ENCODE data around the gene NPR2. TPM values are rescaled to one million over a fixed set of nuclear protein-coding genes. Genes with fewer than 3 reads are reported as not detected.
A peak's percentile ranks its signal among the peaks of the same experiment; 100 is the strongest.

Gene NPR2
- total and polyA plus RNA-seq, 2 of the 13 experiments (the other 11 are each of a cell fraction or from before 2014, with no cell fraction given), result 7.4 to 9.4 TPM

- no peak for TF ChIP-seq ZSCAN22 (CRISPR knock-in tag; IDR thresholded peaks at IDR 0.05)
- TF ChIP-seq ZNF770 (CRISPR knock-in tag; IDR thresholded peaks at IDR 0.05), result no peak
- TF ChIP-seq POLR2G (IDR thresholded peaks at IDR 0.05; ENCODE audit: low read depth, low read length), result no peak
- no peak for TF ChIP-seq ZFP1 (CRISPR knock-in tag; IDR thresholded peaks at IDR 0.05)
- TF ChIP-seq ZNF746 (CRISPR knock-in tag; IDR thresholded peaks at IDR 0.05), result no peak
- no peak for TF ChIP-seq TERF1 (CRISPR knock-in tag; IDR thresholded peaks at IDR 0.05)
- no peak for TF ChIP-seq MLLT10 (CRISPR knock-in tag; IDR thresholded peaks at IDR 0.05)
- no peak for TF ChIP-seq ZNF180 (CRISPR knock-in tag; IDR thresholded peaks at IDR 0.05; ENCODE audit: borderline replicate concordance, low read depth)
- TF ChIP-seq ARID4A (CRISPR knock-in tag; IDR thresholded peaks at IDR 0.05; ENCODE audit: borderline replicate concordance), result no peak
- no peak for TF ChIP-seq HDAC6 (IDR thresholded peaks at IDR 0.05; ENCODE audit: low read depth, low read length)
- TF ChIP-seq NPAS2 (CRISPR knock-in tag; IDR thresholded peaks at IDR 0.05; ENCODE audit: borderline replicate concordance), result no peak
- no peak for TF ChIP-seq RARG (CRISPR knock-in tag; IDR thresholded peaks at IDR 0.05; ENCODE audit: low read depth)
- TF ChIP-seq KAT2B (IDR thresholded peaks at IDR 0.05; ENCODE audit: borderline replicate concordance, low read depth, low read length), result no peak
- TF ChIP-seq STAG1 (CRISPR knock-in tag; IDR thresholded peaks at IDR 0.05), result peak; percentile 64
- TF ChIP-seq HMGXB3 (CRISPR knock-in tag; IDR thresholded peaks at IDR 0.05; ENCODE audit: borderline replicate concordance), result no peak
- no peak for TF ChIP-seq MAFK (conservative IDR thresholded peaks at IDR 0.05 in 1 of 2, IDR thresholded peaks at IDR 0.05 in 1 of 2; ENCODE audit: low read length in 2 of 2)
Observed at GRCh38 chr9:35826071-35826701, 34.8 kb downstream of the NPR2 start (continued).
